SU-DHL-6 (cell line): Measurements from ENCODE around the gene USH1C.

Experiments
- EZH2phosphoT487 ChIP-seq: fragments of 200-600 bp; sonication (generic), shearing (Covaris generic); conservative IDR thresholded peaks from 2 replicates; pipeline ENCODE4 v1.6.1; 2018; ENCODE audit warnings: mild to moderate bottlenecking, antibody characterized with exemption, low read length, moderate library complexity, mixed read lengths
- TF ChIP-seq, protein P1 (sequence below): fragments of 200-600 bp; sonication (generic); IDR thresholded peaks from one replicate; pipeline ENCODE4 v1.5.1; 2017; ENCODE audit warnings: antibody characterized with exemption, mild to moderate bottlenecking, low read length, moderate library complexity; ENCODE audit not compliant: insufficient read depth, poor library complexity, severe bottlenecking

DNA sequence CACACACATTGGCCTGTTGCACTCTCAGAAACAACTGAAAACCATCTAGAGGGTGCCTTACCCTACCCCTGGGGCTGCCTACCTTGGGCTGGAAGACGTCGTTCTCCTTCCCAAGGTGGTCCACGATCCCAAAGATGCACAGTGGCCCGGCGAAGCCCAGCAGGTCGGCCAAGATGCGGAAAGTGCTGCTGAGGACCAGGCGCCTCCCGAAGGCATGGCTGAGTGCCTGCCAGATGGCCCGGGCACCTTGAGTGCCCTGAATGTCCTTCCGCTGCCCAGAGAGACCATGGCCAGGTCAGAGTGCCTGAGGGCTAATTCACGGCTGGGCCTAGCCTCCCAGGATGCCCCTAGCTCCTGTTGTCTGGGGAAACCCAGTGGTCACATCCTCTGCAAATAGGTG, 83.8 kb downstream of the USH1C start:
- TF ChIP-seq, protein P1, sequence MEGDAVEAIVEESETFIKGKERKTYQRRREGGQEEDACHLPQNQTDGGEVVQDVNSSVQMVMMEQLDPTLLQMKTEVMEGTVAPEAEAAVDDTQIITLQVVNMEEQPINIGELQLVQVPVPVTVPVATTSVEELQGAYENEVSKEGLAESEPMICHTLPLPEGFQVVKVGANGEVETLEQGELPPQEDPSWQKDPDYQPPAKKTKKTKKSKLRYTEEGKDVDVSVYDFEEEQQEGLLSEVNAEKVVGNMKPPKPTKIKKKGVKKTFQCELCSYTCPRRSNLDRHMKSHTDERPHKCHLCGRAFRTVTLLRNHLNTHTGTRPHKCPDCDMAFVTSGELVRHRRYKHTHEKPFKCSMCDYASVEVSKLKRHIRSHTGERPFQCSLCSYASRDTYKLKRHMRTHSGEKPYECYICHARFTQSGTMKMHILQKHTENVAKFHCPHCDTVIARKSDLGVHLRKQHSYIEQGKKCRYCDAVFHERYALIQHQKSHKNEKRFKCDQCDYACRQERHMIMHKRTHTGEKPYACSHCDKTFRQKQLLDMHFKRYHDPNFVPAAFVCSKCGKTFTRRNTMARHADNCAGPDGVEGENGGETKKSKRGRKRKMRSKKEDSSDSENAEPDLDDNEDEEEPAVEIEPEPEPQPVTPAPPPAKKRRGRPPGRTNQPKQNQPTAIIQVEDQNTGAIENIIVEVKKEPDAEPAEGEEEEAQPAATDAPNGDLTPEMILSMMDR, result no peak
- no peak for TF ChIP-seq EZH2phosphoT487
